DMS 273 (cell line): ENCODE measurements around the gene FA2H.
"Not testable (repeated sequence)": the region's sequence is repeated elsewhere in the genome, so short reads cannot be mapped to it uniquely, and the experiment has no call there.

ENCODE experiments used
- DNase-seq: peaks from one replicate; lab custom pipeline; 2025; ENCODE audit not compliant: unreplicated experiment; lab: John Stamatoyannopoulos, UW

FA2H gene

DNA sequence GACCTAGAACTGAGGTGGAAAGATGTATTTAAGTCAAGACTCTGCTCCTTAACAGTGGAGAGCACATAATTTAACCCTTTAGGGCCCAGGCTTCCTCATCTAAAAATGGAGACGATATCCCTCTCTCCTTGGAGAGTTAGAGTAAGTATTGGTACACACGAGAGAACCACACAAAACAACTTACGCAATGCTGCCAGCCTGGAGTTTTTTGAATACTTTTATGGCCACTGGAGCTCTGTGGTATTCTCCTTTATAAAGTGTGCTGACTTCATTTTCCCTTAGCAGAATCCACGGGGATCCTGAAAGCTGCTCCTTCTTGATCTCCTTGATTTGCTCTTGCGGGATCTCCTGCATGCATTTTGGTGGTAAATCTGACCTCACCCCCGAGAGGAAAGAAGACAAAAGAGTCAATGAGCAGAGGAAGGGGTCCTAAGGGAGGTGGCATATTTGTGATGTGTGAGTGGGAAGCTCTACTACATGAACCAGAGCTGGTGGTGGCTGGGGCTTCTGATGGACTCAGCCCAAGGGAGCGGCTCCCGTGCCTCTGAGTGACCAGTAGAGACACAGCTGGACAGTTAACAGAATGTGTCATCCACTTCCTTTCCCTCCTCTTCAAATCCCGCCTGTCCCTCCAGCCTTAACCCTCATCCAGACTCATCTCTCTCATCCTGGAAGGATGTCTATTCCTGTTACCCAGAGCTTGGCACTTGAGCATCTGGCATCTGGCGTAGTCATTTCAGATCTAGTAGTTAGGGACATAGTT, 83.3 kb downstream of the FA2H start:
- no peak for DNase-seq

DNA sequence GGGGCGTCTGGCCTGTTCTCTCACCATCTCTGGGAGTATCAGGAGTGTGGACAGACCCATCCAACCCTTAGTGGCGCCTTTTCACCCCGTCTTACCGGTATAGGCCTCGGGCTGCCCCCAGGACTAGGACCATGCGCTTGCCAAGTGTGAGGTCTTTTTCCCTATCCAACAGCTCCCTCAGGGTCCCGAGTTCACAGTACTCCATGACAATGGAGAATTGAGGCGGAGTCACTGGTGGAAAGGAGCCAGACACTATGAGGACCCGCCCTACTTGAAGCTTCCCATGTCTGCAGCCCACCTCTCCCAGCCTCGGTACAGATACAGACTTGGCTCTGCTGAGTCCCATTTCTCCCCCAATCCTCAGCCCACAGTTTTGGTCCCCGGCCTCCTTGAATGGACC, 92.1 kb downstream of the FA2H start:
- no peak for DNase-seq

DNA sequence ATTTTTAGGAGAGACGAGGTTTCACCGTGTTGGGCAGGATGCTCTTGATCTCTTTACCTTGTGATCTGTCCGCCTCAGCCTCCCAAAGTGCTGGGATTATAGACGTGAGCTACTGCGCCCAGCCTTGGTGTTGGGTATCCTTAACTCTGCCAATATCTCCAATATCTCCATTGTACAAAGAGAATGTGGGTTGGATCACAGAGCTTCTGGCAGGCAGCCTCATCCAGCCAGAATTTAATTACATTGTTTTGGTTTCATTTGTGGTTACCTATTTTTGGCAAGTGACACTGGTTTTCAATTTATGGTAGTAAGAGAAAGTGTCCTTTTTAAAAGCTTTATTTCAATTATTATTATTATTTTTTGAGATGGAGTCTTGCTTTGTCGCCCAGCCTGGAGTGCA, 93.9 kb downstream of the FA2H start:
- no peak for DNase-seq

DNA sequence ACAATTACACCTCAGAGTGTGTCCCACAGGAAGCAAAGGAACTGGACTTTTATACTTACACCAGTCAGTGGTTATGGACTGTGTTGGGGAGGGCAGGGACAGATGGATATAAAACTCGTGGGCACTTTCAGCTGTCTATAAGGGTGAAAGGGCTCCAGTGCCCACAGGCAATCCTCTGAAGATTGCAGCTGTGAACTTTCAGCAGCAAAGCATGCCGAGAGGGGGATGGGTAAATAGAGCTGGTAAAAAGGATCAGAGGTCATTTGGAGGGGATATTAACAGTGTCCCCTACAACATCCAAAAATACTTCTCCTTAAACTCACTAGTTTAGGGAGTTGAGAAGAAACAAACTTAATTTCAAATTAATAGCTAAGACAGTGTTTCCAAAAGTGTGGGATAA, 94.6 kb downstream of the FA2H start:
- no peak for DNase-seq

DNA sequence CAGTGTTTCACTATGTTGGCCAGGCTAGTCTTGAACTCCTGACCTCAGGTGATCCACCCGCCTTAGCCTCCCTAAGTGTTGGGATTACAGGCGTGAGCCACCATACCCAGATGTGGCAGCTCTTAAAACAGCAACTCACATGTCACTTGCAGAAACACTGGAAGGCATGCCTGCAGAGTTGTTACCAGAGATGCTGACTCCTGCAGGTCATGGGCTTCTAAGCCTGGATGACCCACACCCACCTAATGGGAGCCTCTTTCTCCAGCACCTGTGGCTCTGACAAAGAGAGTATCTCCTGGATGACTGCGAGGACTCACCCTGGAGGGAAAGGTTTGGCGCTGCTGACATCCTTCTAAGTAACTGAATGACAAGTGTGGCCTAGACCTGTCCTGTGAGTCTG, 96.8 kb downstream of the FA2H start:
- no peak for DNase-seq

DNA sequence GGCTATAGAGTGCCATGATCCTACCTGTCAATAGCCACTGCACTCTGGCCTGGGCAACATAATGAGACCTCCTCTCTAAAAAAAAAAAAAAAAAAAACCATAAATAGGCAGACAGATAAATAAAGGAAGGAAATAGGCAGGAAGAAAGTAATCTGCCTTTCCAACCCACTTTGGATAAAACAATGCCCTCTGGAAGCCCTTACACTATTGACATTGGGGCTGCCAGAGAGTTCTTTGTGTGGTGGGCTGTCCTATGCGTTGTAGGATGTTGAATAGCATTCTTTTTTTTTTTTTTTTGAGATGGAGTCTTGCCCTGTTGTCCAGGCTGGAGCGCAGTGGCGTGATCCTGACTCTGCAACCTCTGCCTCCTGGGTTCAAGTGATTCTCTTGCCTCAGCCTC, 100.7 kb downstream of the FA2H start:
- no peak for DNase-seq

DNA sequence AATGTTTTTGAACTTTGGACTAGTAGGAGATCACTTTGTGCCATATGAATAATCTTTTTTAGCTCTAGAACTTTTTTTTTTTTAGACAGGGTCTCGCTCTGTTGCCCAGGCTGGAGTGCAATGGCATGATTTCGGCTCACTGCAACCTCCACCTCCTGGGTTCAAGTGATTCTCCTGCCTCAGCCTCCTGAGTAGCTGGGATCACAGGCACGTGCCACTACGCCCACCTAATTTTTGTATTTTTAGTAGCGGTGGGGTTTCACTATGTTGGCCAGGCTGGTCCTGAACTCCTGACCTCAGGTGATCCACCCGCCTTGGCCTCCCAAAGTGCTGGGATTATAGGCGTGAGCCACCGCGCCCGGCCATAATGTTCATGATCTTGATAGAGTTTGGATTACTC, 105.7 kb downstream of the FA2H start:
- DNase-seq, result not testable (repeated sequence)

DNA sequence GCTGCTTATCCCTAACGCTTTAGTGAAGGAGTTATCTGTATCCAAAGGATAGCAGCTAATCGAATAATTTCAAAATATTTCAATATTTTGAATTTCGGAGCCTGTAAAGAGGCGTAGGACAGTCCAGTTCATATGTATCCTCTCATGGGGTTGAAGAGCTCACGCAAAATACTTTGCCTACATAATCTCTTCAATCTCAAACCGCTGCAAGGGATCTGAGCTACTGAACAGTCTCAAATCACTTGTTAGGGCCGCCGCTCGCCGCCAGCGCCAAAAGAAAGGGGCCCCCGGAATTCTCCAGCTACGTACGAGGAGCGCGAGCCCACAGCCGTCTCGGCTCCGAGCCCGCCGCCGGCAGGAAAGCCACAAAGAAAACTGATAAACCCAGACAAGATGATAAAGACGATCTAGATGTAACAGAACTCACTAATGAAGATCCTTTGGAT, 107.3 kb downstream of the FA2H start:
- peak; percentile 66 for DNase-seq

DNA sequence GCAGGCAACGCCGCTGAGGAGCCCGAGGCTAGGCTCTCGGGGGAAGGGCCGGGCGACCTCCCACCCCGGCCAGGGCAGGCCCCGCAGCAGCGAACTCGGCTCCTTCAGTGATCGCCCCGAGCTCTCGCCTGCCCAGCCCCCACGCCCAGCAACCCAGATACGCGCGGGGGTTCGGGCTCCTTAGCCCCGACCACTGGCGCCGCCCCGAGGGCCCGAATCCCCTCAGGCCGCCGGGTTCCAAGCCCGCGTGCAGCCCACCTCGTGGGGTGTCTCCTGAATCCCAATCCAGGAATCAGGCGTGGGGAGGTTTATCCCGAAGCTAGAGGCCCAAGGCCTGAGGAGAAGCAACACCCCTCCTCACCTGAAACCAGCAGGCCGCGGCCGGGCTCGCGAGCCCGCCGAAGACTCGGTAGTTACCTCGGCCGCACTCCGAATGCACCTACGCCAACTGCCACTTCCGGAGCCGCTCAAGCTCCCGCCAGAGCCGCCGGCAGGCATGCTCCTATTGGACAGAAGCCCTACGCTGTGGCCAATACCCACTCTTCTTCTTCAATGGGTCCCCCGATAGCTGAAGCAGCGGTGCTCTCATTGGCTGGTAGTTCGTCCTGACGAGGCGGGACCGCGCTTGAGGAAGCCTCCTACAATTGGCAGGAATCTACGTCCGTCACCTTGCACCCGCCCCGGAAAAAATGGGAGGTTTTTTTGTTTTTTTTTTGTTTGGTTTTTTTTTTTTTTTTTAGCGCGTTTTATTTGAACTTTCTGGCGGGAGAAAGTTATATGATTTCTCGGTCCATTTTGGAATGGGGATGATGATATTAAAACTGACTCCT, 108.0 kb downstream of the FA2H start, which contains the start of gene RFWD3:
RFWD3 (minus strand) TSS at position 453 of the 830 bp plus-strand sequence. CDS start 5,428 bp downstream, outside the sequence.
- peak; percentile 99 for DNase-seq

DNA sequence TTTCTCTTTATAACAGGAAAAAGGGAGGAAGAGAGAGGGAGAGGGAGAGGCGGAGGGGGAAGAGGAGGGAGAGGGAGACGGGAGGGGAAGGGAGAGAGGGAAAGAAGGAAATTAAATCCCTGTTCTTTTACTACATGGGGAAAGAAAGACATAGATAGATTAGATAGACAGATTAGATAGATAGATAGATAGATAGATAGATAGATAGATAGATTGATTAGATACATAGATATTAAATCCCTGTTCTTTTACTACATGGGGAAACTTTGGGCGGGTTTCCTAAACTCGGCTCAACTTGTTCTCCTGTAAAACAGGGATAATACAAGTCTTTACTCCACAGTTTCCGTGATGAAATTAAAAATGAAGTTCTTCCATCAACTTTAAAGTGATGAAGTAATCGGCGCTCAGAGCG, 108.6 kb downstream of the FA2H start:
- DNase-seq, result no peak
